ENCODE data around the gene RTKN.
A peak's percentile ranks its signal among the peaks of the same experiment; 100 is the strongest.

Gene RTKN

DNA sequence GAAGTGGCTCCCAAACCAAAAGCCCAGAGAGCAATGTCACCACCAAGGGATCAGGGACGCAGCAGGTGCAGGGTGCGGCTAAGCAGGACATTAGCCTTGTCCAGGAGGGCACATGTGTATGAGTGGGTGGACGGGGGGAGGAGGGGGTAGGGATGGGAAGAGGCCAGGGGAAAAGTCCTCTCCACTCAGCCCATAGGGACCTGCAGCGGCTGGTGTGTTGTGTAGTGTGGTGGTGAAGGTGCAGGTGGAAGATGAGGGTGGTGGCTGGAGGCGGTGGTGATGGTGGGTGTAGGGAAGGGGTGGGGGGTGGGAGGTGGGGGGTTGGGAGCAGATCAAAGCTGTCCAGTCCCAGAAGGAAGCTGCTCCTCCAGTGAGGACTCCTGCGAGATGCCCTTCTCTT is 24.0 kb downstream of the RTKN start:
- no peaks in the 10 kb centered on the region for H3K36me3 ChIP-seq (ENCODE audit: control insufficient read depth in 1 of 2, insufficient read depth in 2 of 2, low read length in 2 of 2)
- H3K4me1 ChIP-seq (ENCODE audit: control insufficient read depth in 1 of 2, insufficient read depth in 2 of 2, low read length in 2 of 2), result peaks cover 22 to 46% of the 10 kb centered on the region in 2 donors
- H3K4me3 ChIP-seq (ENCODE audit: low read depth in 1 of 2, low read length in 2 of 2), result no peak overlapping the region
- no peaks in the 10 kb centered on the region for H3K27me3 ChIP-seq (ENCODE audit: control insufficient read depth in 1 of 2, insufficient read depth in 2 of 2, low read length in 2 of 2)
- H3K9me3 ChIP-seq (ENCODE audit: control insufficient read depth in 1 of 2, low read length in 2 of 2), result no peaks in the 10 kb centered on the region
- H3K9ac ChIP-seq (ENCODE audit: low read depth in 1 of 2, low read length in 2 of 2), result no peak overlapping the region
- H3K27ac ChIP-seq (ENCODE audit: low read depth, low read length), result no peak overlapping the region

DNA sequence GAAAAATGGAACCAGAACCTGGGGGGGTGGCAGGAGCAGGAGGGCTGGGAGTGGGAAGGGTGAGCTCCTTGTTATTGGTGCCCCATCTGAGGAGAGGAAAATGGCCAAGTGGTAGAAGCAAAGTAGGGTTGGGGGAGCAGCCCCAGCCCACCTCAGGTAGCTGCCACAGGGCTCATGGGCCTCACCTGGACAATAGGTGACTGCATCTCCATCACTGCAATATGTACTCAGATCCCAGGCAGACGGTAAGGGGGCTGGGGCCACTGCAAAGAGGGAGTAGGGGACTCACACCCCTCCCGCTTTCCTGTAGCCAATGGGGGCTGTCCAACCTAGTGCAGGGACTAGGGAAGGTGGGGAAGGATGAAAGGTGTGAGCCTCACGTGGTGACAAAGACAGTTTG is 24.5 kb downstream of the RTKN start:
- Histone ChIP-seq H3K9me3 (ENCODE audit: control insufficient read depth in 1 of 2, low read length in 2 of 2) (no peaks in the 10 kb centered on the region), H3K9ac (ENCODE audit: low read depth in 1 of 2, low read length in 2 of 2) (no peak overlapping the region), H3K27me3 (ENCODE audit: control insufficient read depth in 1 of 2, insufficient read depth in 2 of 2, low read length in 2 of 2) (no peaks in the 10 kb centered on the region), H3K27ac (ENCODE audit: low read depth, low read length) (no peak overlapping the region), H3K4me1 (ENCODE audit: control insufficient read depth in 1 of 2, insufficient read depth in 2 of 2, low read length in 2 of 2) (peaks cover 23 to 44% of the 10 kb centered on the region in 2 donors), H3K36me3 (ENCODE audit: control insufficient read depth in 1 of 2, insufficient read depth in 2 of 2, low read length in 2 of 2) (no peaks in the 10 kb centered on the region), H3K4me3 (ENCODE audit: low read depth in 1 of 2, low read length in 2 of 2) (no peak overlapping the region)

GRCh38 chr2:74416778-74417177 is 25.0 kb downstream of the RTKN start:
- Histone ChIP-seq H3K9me3 (ENCODE audit: control insufficient read depth in 1 of 2, low read length in 2 of 2) (no peaks in the 10 kb centered on the region), H3K27me3 (ENCODE audit: control insufficient read depth in 1 of 2, insufficient read depth in 2 of 2, low read length in 2 of 2) (no peaks in the 10 kb centered on the region), H3K36me3 (ENCODE audit: control insufficient read depth in 1 of 2, insufficient read depth in 2 of 2, low read length in 2 of 2) (no peaks in the 10 kb centered on the region), H3K27ac (ENCODE audit: low read depth, low read length) (no peak overlapping the region), H3K4me1 (ENCODE audit: control insufficient read depth in 1 of 2, insufficient read depth in 2 of 2, low read length in 2 of 2) (peaks cover 23 to 41% of the 10 kb centered on the region in 2 donors), H3K4me3 (ENCODE audit: low read depth in 1 of 2, low read length in 2 of 2) (no peak overlapping the region), H3K9ac (ENCODE audit: low read depth in 1 of 2, low read length in 2 of 2) (no peak overlapping the region)

- no peaks in the 10 kb centered on the region for H3K9me3 ChIP-seq (ENCODE audit: control insufficient read depth in 1 of 2, low read length in 2 of 2)
- no peaks in the 10 kb centered on the region for H3K36me3 ChIP-seq (ENCODE audit: control insufficient read depth in 1 of 2, insufficient read depth in 2 of 2, low read length in 2 of 2)
- no peaks in the 10 kb centered on the region for H3K27me3 ChIP-seq (ENCODE audit: control insufficient read depth in 1 of 2, insufficient read depth in 2 of 2, low read length in 2 of 2)
- peak overlapping the region; percentile 51 to 57 for H3K9ac ChIP-seq (ENCODE audit: low read depth in 1 of 2, low read length in 2 of 2)
- peak overlapping the region; percentile 70 to 75 for H3K4me3 ChIP-seq (ENCODE audit: low read depth in 1 of 2, low read length in 2 of 2)
- H3K27ac ChIP-seq (ENCODE audit: low read depth, low read length), result no peak overlapping the region
- peaks cover 19 to 41% of the 10 kb centered on the region in 2 donors for H3K4me1 ChIP-seq (ENCODE audit: control insufficient read depth in 1 of 2, insufficient read depth in 2 of 2, low read length in 2 of 2)
Measured at GRCh38 chr2:74415762-74416395, 25.9 kb downstream of the RTKN start.

GRCh38 chr2:74414881-74415761 is 26.6 kb downstream of the RTKN start:
- H3K9ac ChIP-seq (ENCODE audit: low read depth in 1 of 2, low read length in 2 of 2), result peak overlapping the region; percentile 51 to 57
- H3K36me3 ChIP-seq (ENCODE audit: control insufficient read depth in 1 of 2, insufficient read depth in 2 of 2, low read length in 2 of 2), result no peaks in the 10 kb centered on the region
- H3K27me3 ChIP-seq (ENCODE audit: control insufficient read depth in 1 of 2, insufficient read depth in 2 of 2, low read length in 2 of 2), result no peaks in the 10 kb centered on the region
- no peaks in the 10 kb centered on the region for H3K9me3 ChIP-seq (ENCODE audit: control insufficient read depth in 1 of 2, low read length in 2 of 2)
- H3K4me1 ChIP-seq (ENCODE audit: control insufficient read depth in 1 of 2, insufficient read depth in 2 of 2, low read length in 2 of 2), result peaks cover 19 to 35% of the 10 kb centered on the region in 2 donors
- no peak overlapping the region for H3K27ac ChIP-seq (ENCODE audit: low read depth, low read length)
- H3K4me3 ChIP-seq (ENCODE audit: low read depth in 1 of 2, low read length in 2 of 2), result peak overlapping the region; percentile 70 to 75

DNA sequence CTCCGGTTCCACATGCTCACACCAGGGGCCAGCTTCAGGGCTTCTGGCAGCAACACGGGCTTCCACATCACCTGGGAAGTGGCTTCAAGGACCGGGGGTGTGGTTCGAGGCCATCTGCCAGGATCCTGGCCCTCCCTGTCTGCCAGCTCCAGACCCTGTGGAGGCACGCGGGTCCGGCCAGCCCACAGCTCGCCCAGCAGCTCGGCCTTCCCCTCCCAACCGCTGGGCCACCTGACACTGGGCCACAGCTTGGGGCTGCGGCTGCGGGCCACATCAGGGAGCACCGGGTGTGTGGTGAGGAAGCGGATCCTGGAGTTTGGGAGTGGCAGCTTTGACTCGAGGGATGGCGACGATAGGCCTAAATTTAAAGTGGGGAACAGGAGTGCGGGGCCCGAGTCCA is 27.3 kb downstream of the RTKN start:
- Histone ChIP-seq H3K27me3 (ENCODE audit: control insufficient read depth in 1 of 2, insufficient read depth in 2 of 2, low read length in 2 of 2) (no peaks in the 10 kb centered on the region), H3K36me3 (ENCODE audit: control insufficient read depth in 1 of 2, insufficient read depth in 2 of 2, low read length in 2 of 2) (no peaks in the 10 kb centered on the region), H3K9me3 (ENCODE audit: control insufficient read depth in 1 of 2, low read length in 2 of 2) (no peaks in the 10 kb centered on the region), H3K4me1 (ENCODE audit: control insufficient read depth in 1 of 2, insufficient read depth in 2 of 2, low read length in 2 of 2) (peaks cover 19 to 35% of the 10 kb centered on the region in 2 donors), H3K9ac (ENCODE audit: low read depth in 1 of 2, low read length in 2 of 2) (peak overlapping the region; percentile 1 to 57), H3K27ac (ENCODE audit: low read depth, low read length) (no peak overlapping the region), H3K4me3 (ENCODE audit: low read depth in 1 of 2, low read length in 2 of 2) (peak overlapping the region; percentile 70 to 75)

DNA sequence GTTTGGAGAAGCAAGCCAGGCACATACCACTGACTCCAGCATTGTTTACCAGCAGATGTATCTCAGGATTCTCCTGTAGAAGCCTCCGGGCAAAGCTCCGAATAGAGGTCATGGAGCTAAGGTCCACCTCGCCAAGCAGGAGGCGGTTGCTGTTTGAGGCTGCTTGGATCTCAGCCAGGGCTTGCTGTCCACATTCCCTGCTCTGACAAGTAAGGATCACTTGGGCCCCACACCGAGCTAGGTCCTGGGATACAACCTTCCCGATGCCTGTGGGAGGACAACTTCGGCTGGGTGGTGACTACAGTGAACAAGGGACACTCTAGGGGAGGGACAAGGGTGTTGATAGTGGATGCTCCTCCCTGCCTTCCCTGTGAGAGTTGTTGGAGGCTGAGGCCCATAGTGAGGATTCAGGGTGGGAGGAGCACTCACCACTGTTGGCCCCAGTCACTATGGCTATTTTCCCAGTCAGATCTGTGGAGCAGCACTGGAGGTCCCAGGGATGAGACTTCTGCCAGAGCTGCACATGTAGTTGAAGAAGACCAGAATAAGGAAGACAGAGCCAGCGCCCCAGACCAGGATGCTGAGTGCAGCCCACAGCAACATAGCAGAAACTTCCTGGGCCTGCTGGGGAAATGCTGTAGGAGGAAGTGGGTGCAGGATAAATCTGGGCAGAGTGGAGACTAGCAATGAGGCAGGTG is 28.6 kb downstream of the RTKN start:
- Histone ChIP-seq H3K9me3 (ENCODE audit: control insufficient read depth in 1 of 2, low read length in 2 of 2) (no peaks in the 10 kb centered on the region), H3K4me3 (ENCODE audit: low read depth in 1 of 2, low read length in 2 of 2) (peak overlapping the region; percentile 35 to 55), H3K9ac (ENCODE audit: low read depth in 1 of 2, low read length in 2 of 2) (peak overlapping the region in 1 of 2 donors; percentile 28), H3K4me1 (ENCODE audit: control insufficient read depth in 1 of 2, insufficient read depth in 2 of 2, low read length in 2 of 2) (peaks cover 19 to 35% of the 10 kb centered on the region in 2 donors), H3K27ac (ENCODE audit: low read depth, low read length) (no peak overlapping the region), H3K36me3 (ENCODE audit: control insufficient read depth in 1 of 2, insufficient read depth in 2 of 2, low read length in 2 of 2) (no peaks in the 10 kb centered on the region), H3K27me3 (ENCODE audit: control insufficient read depth in 1 of 2, insufficient read depth in 2 of 2, low read length in 2 of 2) (no peaks in the 10 kb centered on the region)

DNA sequence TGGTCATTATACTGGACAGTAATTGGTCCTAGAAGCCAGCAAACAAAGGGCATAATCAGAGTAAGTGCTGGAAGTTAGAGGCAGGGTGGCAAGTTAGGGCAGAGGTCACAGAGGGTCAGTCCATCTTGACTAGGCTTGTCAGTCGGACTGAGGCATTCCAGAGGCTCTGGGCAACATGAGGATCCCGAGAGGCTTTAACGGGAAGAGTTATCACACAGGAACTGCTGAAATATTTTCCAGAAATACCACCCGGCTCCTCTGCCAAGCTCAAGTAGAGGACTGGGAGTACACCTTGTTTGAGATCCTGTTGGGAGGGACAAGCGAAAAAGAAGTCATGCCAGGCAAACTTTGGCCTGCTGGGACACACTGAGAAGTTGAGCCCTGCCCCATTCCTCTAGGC is 34.1 kb downstream of the RTKN start:
- Histone ChIP-seq H3K4me3 (ENCODE audit: low read depth in 1 of 2, low read length in 2 of 2) (no peak overlapping the region), H3K9me3 (ENCODE audit: control insufficient read depth in 1 of 2, low read length in 2 of 2) (no peaks in the 10 kb centered on the region), H3K9ac (ENCODE audit: low read depth in 1 of 2, low read length in 2 of 2) (no peak overlapping the region), H3K27me3 (ENCODE audit: control insufficient read depth in 1 of 2, insufficient read depth in 2 of 2, low read length in 2 of 2) (no peaks in the 10 kb centered on the region), H3K4me1 (ENCODE audit: control insufficient read depth in 1 of 2, insufficient read depth in 2 of 2, low read length in 2 of 2) (no peaks in the 10 kb centered on the region), H3K36me3 (ENCODE audit: control insufficient read depth in 1 of 2, insufficient read depth in 2 of 2, low read length in 2 of 2) (no peaks in the 10 kb centered on the region), H3K27ac (ENCODE audit: low read depth, low read length) (no peak overlapping the region)

- Histone ChIP-seq H3K9me3 (ENCODE audit: control insufficient read depth in 1 of 2, low read length in 2 of 2) (no peaks in the 10 kb centered on the region), H3K4me3 (ENCODE audit: low read depth in 1 of 2, low read length in 2 of 2) (no peak overlapping the region), H3K36me3 (ENCODE audit: control insufficient read depth in 1 of 2, insufficient read depth in 2 of 2, low read length in 2 of 2) (no peaks in the 10 kb centered on the region)
Measured at GRCh38 chr2:74406035-74406434, 35.7 kb downstream of the RTKN start.

GRCh38 chr2:74401891-74402290 is 39.8 kb downstream of the RTKN start:
- Histone ChIP-seq H3K27me3 (ENCODE audit: control insufficient read depth in 1 of 2, insufficient read depth in 2 of 2, low read length in 2 of 2) (no peaks in the 10 kb centered on the region), H3K36me3 (ENCODE audit: control insufficient read depth in 1 of 2, insufficient read depth in 2 of 2, low read length in 2 of 2) (no peaks in the 10 kb centered on the region), H3K9me3 (ENCODE audit: control insufficient read depth in 1 of 2, low read length in 2 of 2) (no peaks in the 10 kb centered on the region), H3K9ac (ENCODE audit: low read depth in 1 of 2, low read length in 2 of 2) (no peak overlapping the region), H3K27ac (ENCODE audit: low read depth, low read length) (no peak overlapping the region), H3K4me3 (ENCODE audit: low read depth in 1 of 2, low read length in 2 of 2) (no peak overlapping the region), H3K4me1 (ENCODE audit: control insufficient read depth in 1 of 2, insufficient read depth in 2 of 2, low read length in 2 of 2) (no peaks in the 10 kb centered on the region)

More at GRCh38 chr2:74406035-74406434, 35.7 kb downstream of the RTKN start:
- no peaks in the 10 kb centered on the region for H3K27me3 ChIP-seq (ENCODE audit: control insufficient read depth in 1 of 2, insufficient read depth in 2 of 2, low read length in 2 of 2)
- H3K9ac ChIP-seq (ENCODE audit: low read depth in 1 of 2, low read length in 2 of 2), result no peak overlapping the region
- no peaks in the 10 kb centered on the region for H3K4me1 ChIP-seq (ENCODE audit: control insufficient read depth in 1 of 2, insufficient read depth in 2 of 2, low read length in 2 of 2)
- H3K27ac ChIP-seq (ENCODE audit: low read depth, low read length), result no peak overlapping the region

All from duodenal mucosa (tissue), 2 donors.